Measurements from ENCODE around the gene LRRC23. TPM values are rescaled to one million over a fixed set of nuclear protein-coding genes. Genes with fewer than 3 reads are reported as not detected.
A peak's percentile ranks its signal among the peaks of the same experiment; 100 is the strongest.

Gene LRRC23
- polyA plus RNA-seq, 1 donor (not counting 4 experiments of a cell fraction or from before 2014, with no cell fraction given) = 7.1 TPM

GRCh38 chr12:6866163-6866919, 38.3 kb upstream of the LRRC23 start:
- Histone ChIP-seq H3K36me3 (ENCODE audit: control insufficient read depth in 2 of 2, extremely low read depth in 1 of 2, insufficient read depth in 2 of 2, low read length in 2 of 2) (peaks cover 39 to 44% of the 10 kb centered on the region in 2 experiments), H3K4me1 (ENCODE audit: control insufficient read depth, extremely low read depth, insufficient read depth, low read length) (peaks cover 31% of the 10 kb centered on the region), H3K9me1 (ENCODE audit: control insufficient read depth, extremely low read depth, insufficient read depth, low read length) (no peaks in the 10 kb centered on the region), H3K4me2 (ENCODE audit: control insufficient read depth, extremely low read depth, insufficient read depth, low read depth, low read length) (peak overlapping the region; percentile 61), H3K27ac (ENCODE audit: control insufficient read depth, insufficient read depth, low read length) (no peak overlapping the region), H3K27me3 (ENCODE audit: control insufficient read depth, extremely low read depth, insufficient read depth, low read length) (no peaks in the 10 kb centered on the region), H3K4me3 (ENCODE audit: control insufficient read depth in 2 of 3, extremely low read depth in 1 of 3, insufficient read depth in 2 of 3, low read depth in 1 of 3, low read length in 3 of 3) (peak overlapping the region in 1 of 3 experiments; percentile 57), H3K9ac (ENCODE audit: control insufficient read depth, extremely low read depth, insufficient read depth, low read length) (no peak overlapping the region), H3K79me2 (ENCODE audit: control insufficient read depth, insufficient read depth, low read length) (peaks cover 34% of the 10 kb centered on the region), H3K9me3 (ENCODE audit: control insufficient read depth, low read depth, low read length) (no peaks in the 10 kb centered on the region), H4K20me1 (ENCODE audit: control insufficient read depth, extremely low read depth, insufficient read depth, low read length) (peaks cover 21% of the 10 kb centered on the region), H2AFZ (ENCODE audit: control insufficient read depth, low read length) (no peak overlapping the region)
- FAIRE-seq (peak; percentile 56), DNase-seq (ENCODE audit: low read depth, low spot score) (no peak)
- dilution Hi-C loops (cut with MboI; ENCODE audit: extremely low pct_ligation_motif_present, low sequenced_read_pairs) = no loop called here
- no peak for TF ChIP-seq EZH2 (IDR thresholded peaks at IDR 0.05; ENCODE audit: low read length)
- TF ChIP-seq, protein P1, sequence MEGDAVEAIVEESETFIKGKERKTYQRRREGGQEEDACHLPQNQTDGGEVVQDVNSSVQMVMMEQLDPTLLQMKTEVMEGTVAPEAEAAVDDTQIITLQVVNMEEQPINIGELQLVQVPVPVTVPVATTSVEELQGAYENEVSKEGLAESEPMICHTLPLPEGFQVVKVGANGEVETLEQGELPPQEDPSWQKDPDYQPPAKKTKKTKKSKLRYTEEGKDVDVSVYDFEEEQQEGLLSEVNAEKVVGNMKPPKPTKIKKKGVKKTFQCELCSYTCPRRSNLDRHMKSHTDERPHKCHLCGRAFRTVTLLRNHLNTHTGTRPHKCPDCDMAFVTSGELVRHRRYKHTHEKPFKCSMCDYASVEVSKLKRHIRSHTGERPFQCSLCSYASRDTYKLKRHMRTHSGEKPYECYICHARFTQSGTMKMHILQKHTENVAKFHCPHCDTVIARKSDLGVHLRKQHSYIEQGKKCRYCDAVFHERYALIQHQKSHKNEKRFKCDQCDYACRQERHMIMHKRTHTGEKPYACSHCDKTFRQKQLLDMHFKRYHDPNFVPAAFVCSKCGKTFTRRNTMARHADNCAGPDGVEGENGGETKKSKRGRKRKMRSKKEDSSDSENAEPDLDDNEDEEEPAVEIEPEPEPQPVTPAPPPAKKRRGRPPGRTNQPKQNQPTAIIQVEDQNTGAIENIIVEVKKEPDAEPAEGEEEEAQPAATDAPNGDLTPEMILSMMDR (optimal IDR thresholded peaks at IDR 0.05 in 1 of 3, IDR thresholded peaks at IDR 0.05 in 1 of 3, conservative IDR thresholded peaks at IDR 0.05 in 1 of 3; ENCODE audit: extremely low read depth in 1 of 3, insufficient read depth in 2 of 3, low read length in 3 of 3) = no peak

DNA sequence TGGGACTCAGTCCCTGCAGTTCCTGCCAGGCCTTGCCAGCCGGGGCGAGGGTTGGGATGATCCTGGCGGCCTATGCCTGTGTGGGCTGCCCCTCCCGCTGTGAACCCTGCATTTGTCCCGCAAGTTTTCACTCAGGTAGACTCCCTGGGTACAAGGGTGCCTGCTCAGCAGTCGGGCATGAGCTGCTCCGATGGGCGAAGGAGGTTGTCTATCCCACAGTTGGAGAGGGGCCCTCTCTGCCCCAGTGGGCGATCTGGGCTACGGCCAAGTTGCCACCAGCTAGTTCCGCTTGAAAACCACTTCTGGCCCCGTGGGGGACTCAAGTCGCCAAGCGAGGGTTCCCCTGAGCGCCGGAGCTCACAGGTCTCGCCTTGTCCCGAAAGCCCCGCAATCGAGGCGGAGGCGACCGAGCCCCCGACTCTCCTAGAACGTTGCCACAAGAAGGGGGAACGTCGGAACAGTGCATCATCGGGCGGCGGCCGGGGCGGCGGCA, 37.7 kb upstream of the LRRC23 start:
- no peaks in the 10 kb centered on the region for H3K9me3 ChIP-seq (ENCODE audit: control insufficient read depth, low read depth, low read length)
- peak overlapping the region; percentile 17 for H3K27ac ChIP-seq (ENCODE audit: control insufficient read depth, insufficient read depth, low read length)
- H3K27me3 ChIP-seq (ENCODE audit: control insufficient read depth, extremely low read depth, insufficient read depth, low read length) = no peaks in the 10 kb centered on the region
- peak overlapping the region; percentile 59 for H3K9ac ChIP-seq (ENCODE audit: control insufficient read depth, extremely low read depth, insufficient read depth, low read length)
- dilution Hi-C loops (cut with MboI; ENCODE audit: extremely low pct_ligation_motif_present, low sequenced_read_pairs) = no loop called here
- peak overlapping the region; percentile 45 to 87 (median 57) for H3K4me3 ChIP-seq (ENCODE audit: control insufficient read depth in 2 of 3, extremely low read depth in 1 of 3, insufficient read depth in 2 of 3, low read depth in 1 of 3, low read length in 3 of 3)
- peaks cover 36% of the 10 kb centered on the region for H3K79me2 ChIP-seq (ENCODE audit: control insufficient read depth, insufficient read depth, low read length)
- no peak for FAIRE-seq
- H3K9me1 ChIP-seq (ENCODE audit: control insufficient read depth, extremely low read depth, insufficient read depth, low read length) = no peaks in the 10 kb centered on the region
- no peak for DNase-seq (ENCODE audit: low read depth, low spot score)
- peaks cover 37% of the 10 kb centered on the region for H3K4me1 ChIP-seq (ENCODE audit: control insufficient read depth, extremely low read depth, insufficient read depth, low read length)
- peak overlapping the region; percentile 61 for H3K4me2 ChIP-seq (ENCODE audit: control insufficient read depth, extremely low read depth, insufficient read depth, low read depth, low read length)
- no peak for TF ChIP-seq EZH2 (IDR thresholded peaks at IDR 0.05; ENCODE audit: low read length)
- TF ChIP-seq, protein P1 (optimal IDR thresholded peaks at IDR 0.05 in 1 of 3, IDR thresholded peaks at IDR 0.05 in 1 of 3, conservative IDR thresholded peaks at IDR 0.05 in 1 of 3; ENCODE audit: extremely low read depth in 1 of 3, insufficient read depth in 2 of 3, low read length in 3 of 3) = no peak
- peaks cover 25% of the 10 kb centered on the region for H4K20me1 ChIP-seq (ENCODE audit: control insufficient read depth, extremely low read depth, insufficient read depth, low read length)
- H2AFZ ChIP-seq (ENCODE audit: control insufficient read depth, low read length) = peak overlapping the region; percentile 64
- H3K36me3 ChIP-seq (ENCODE audit: control insufficient read depth in 2 of 2, extremely low read depth in 1 of 2, insufficient read depth in 2 of 2, low read length in 2 of 2) = peaks cover 33 to 38% of the 10 kb centered on the region in 2 experiments
